Dendritic cell treated with granulocyte-macrophage colony-stimulating factor and Interleukin-4, amounts not matched to agents 40 ng/mL and 50 ng/mL, for 4 days (primary cell): ENCODE data around the gene SESN3.
A peak's percentile ranks its signal among the peaks of the same experiment; 100 is the strongest.
"Not testable (repeated sequence)": the region's sequence is repeated elsewhere in the genome, so short reads cannot be mapped to it uniquely, and the experiment has no call there.

ENCODE experiments used
- H3K27ac Mint-ChIP-seq: one replicate; pipeline ENCODE4 v1.8.0; 2022; ENCODE audit warnings: mild to moderate bottlenecking, mixed read lengths
- H3K27me3 Mint-ChIP-seq: one replicate; pipeline ENCODE4 v1.8.0; 2022; ENCODE audit warnings: mild to moderate bottlenecking, mixed read lengths
- H3K36me3 Mint-ChIP-seq: one replicate; pipeline ENCODE4 v1.8.0; 2022; ENCODE audit warnings: low read depth, mixed read lengths
- H3K4me1 Mint-ChIP-seq: one replicate; pipeline ENCODE4 v1.8.0; 2022; ENCODE audit warnings: low read depth, mixed read lengths
- H3K4me3 Mint-ChIP-seq: one replicate; pipeline ENCODE4 v1.8.0; 2022; ENCODE audit warnings: mild to moderate bottlenecking, moderate library complexity, mixed read lengths
- H3K9me3 Mint-ChIP-seq: one replicate; pipeline ENCODE4 v1.8.0; 2022; ENCODE audit warnings: mixed read lengths
- intact Hi-C: fragments of 100-400 bp; cut with micrococcal nuclease; formaldehyde crosslinking; loops from one replicate; pipeline ENCODE4 v1.15.0; 2022

Gene SESN3

GRCh38 chr11:95231127-95231880, at the start of gene SESN3:
Gene SESN3 (minus strand): TSS chr11:95231202. CDS start chr11:95230860, 342 bp downstream.
- peaks cover 6% of the 10 kb centered on the region for H3K36me3 Mint-ChIP-seq
- no peaks in the 10 kb centered on the region for H3K9me3 Mint-ChIP-seq
- H3K4me1 Mint-ChIP-seq, result peaks cover 6% of the 10 kb centered on the region
- no peak within 1 kb of the TSS for H3K27ac Mint-ChIP-seq
- H3K27me3 Mint-ChIP-seq, result no peaks in the 10 kb centered on the region
- intact Hi-C loops, result loop anchor here (10.0 kb wide), 1 partner anchor 63 kb away; no protein-coding TSS in a partner anchor
- H3K4me3 Mint-ChIP-seq, result no peak within 1 kb of the TSS

- Mint-ChIP-seq H3K27me3 (no peaks in the 10 kb centered on the region), H3K4me3 (peak overlapping the region; percentile 51), H3K36me3 (no peaks in the 10 kb centered on the region), H3K4me1 (peaks cover 43% of the 10 kb centered on the region), H3K9me3 (peaks cover 1% of the 10 kb centered on the region), H3K27ac (peak overlapping the region; percentile 80)
- intact Hi-C loops, result no loop called here
Observed at GRCh38 chr11:95279921-95280868, 49.2 kb upstream of the SESN3 start.

DNA sequence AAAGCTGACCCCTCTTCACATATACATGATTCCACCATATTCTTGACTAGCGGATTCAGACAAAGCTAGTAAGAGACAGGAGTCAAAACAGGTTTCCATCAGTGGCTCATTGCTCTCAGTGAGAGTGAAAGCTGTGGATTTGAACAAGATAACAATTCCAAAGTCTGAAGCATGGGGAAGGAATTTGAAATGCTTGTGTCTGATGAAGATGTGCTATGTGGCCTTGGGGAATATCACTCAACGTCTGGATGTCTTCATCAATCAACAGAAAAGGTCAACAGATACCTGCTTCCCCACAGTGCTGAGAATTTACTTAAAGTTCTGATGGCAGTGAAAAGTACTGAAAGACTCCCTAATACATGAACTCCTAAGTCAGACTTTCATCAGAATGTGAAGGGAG, 46.9 kb upstream of the SESN3 start:
- Mint-ChIP-seq H3K4me3 (no peak overlapping the region), H3K27ac (no peak overlapping the region), H3K36me3 (no peaks in the 10 kb centered on the region), H3K9me3 (peaks cover 13% of the 10 kb centered on the region), H3K27me3 (no peaks in the 10 kb centered on the region), H3K4me1 (peaks cover 28% of the 10 kb centered on the region)
- intact Hi-C loops, result no loop called here

DNA sequence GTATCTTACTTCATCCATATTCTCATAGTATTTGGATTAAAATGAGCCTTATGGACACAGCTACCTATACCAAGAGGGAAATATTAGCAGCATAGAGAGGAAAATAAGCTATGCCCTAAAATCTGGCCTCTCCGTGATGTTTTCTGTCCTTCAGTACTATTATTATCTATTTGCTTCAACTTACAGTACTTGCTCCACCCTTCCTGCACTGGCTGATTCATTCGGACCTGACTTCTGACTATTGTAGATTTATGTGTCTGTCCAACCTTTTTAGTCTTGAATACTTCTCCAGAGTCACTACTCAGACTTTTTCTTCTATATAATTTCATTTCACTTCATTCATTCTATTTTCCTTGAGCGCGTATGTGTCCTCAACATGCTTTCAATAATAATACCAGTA, 45.1 kb upstream of the SESN3 start:
- no peaks in the 10 kb centered on the region for H3K27me3 Mint-ChIP-seq
- H3K9me3 Mint-ChIP-seq, result peaks cover 13% of the 10 kb centered on the region
- H3K4me1 Mint-ChIP-seq, result peaks cover 16% of the 10 kb centered on the region
- no peaks in the 10 kb centered on the region for H3K36me3 Mint-ChIP-seq
- intact Hi-C loops, result no loop called here
- H3K27ac Mint-ChIP-seq, result no peak overlapping the region
- H3K4me3 Mint-ChIP-seq, result no peak overlapping the region

DNA sequence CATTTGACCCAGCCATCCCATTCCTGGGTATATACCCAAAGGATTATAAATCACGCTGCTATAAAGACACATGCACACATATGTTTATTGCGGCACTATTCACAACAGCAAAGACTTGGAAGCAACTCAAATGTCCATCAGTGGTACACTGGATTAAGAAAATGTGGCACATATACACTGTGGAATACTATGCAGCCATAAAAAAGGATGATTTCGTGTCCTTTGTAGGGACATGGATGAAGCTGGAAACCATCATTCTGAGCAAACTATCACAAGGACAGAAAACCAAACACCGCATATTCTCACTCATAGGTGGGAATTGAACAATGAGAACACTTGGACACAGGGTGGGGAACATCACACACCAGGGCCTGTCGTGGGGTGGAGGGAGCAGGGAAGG, 42.6 kb upstream of the SESN3 start:
- H3K9me3 Mint-ChIP-seq, result peaks cover 13% of the 10 kb centered on the region
- H3K27me3 Mint-ChIP-seq, H3K4me3 Mint-ChIP-seq, intact Hi-C loops, H3K36me3 Mint-ChIP-seq, H3K4me1 Mint-ChIP-seq, H3K27ac Mint-ChIP-seq: not testable (repeated sequence)

GRCh38 chr11:95269036-95269819, 38.2 kb upstream of the SESN3 start:
- H3K4me3 Mint-ChIP-seq, result no peak overlapping the region

GRCh38 chr11:95268391-95268790, 37.4 kb upstream of the SESN3 start:
- intact Hi-C loops, result no loop called here
- H3K4me1 Mint-ChIP-seq, result peaks cover 14% of the 10 kb centered on the region
- H3K27me3 Mint-ChIP-seq, result no peaks in the 10 kb centered on the region
- H3K27ac Mint-ChIP-seq, result no peak overlapping the region
- no peak overlapping the region for H3K4me3 Mint-ChIP-seq
- H3K36me3 Mint-ChIP-seq, result no peaks in the 10 kb centered on the region
- no peaks in the 10 kb centered on the region for H3K9me3 Mint-ChIP-seq

More at GRCh38 chr11:95269036-95269819, 38.2 kb upstream of the SESN3 start:
- H3K27ac Mint-ChIP-seq, result no peak overlapping the region
- peaks cover 9% of the 10 kb centered on the region for H3K4me1 Mint-ChIP-seq
- peaks cover 2% of the 10 kb centered on the region for H3K9me3 Mint-ChIP-seq
- H3K36me3 Mint-ChIP-seq, result no peaks in the 10 kb centered on the region
- intact Hi-C loops, result no loop called here
- no peaks in the 10 kb centered on the region for H3K27me3 Mint-ChIP-seq

DNA sequence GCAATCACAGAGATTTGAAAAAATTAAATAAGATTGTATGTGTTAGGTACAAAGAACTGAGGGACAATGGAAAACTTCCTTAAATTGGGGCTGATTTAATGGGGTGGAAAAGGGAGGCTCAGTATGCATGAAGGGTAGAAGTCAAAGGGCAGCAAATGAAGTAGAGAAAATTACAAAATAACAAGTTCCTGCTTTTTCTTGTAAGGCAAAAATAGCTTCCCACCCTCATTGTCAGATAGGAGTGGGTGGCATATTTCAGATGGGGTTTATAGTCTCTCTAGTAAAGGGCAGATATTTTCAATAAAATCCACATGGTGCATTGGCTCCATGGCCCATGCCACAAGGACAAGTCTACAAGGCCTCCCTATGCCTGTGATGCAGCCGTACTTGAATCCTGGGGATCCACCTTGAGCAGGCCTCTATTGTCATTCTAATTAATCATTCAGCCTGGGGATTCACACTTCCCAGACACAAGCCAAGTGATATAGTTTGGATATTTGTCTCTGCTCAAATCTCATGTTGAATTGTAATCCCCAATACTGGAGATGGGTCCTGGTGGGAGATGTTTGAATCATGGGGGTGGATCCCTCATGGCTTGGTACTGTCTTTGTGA, 36.7 kb upstream of the SESN3 start:
- Mint-ChIP-seq H3K36me3 (no peaks in the 10 kb centered on the region), H3K9me3 (no peaks in the 10 kb centered on the region), H3K4me1 (peaks cover 17% of the 10 kb centered on the region), H3K27me3 (no peaks in the 10 kb centered on the region), H3K4me3 (no peak overlapping the region), H3K27ac (no peak overlapping the region)
- intact Hi-C loops, result no loop called here

DNA sequence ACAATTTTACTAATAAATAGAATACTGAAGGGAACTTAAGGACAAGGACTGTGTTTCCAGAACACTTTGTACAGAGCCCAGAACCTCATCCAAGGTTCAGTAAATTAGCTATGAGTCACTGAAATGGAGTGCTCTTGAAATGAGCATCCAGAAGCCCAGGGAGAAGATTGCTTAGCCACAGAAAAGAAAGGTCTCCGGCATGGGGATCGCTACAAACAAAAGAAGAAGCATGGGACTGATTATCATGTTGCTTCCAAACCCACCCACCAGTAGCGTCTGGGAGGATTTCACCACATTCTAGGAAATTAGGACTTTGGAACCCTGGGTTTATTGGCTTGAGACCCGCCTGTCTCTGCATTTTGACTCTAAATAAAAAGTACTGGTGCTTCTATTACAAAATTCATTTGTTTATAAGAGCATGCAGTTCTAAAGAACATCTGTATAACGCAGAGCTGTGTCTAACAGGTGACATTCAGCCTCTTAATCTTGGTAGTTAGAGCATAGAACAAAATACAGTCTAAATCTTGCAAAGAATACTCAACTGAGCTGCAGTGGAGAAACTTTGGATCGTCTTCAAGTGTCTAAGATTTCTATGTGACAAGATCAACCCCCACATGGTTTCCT, 35.9 kb upstream of the SESN3 start:
- H3K27me3 Mint-ChIP-seq, result no peaks in the 10 kb centered on the region
- no peaks in the 10 kb centered on the region for H3K36me3 Mint-ChIP-seq
- no peaks in the 10 kb centered on the region for H3K9me3 Mint-ChIP-seq
- intact Hi-C loops, result no loop called here
- peaks cover 17% of the 10 kb centered on the region for H3K4me1 Mint-ChIP-seq
- no peak overlapping the region for H3K27ac Mint-ChIP-seq
- no peak overlapping the region for H3K4me3 Mint-ChIP-seq

- Mint-ChIP-seq H3K36me3 (no peaks in the 10 kb centered on the region), H3K27ac (no peak overlapping the region), H3K9me3 (no peaks in the 10 kb centered on the region), H3K4me1 (peaks cover 17% of the 10 kb centered on the region), H3K27me3 (no peaks in the 10 kb centered on the region), H3K4me3 (no peak overlapping the region)
- intact Hi-C loops, result loop anchor here (5.0 kb wide), 1 partner anchor 38 kb away; no protein-coding TSS in a partner anchor
Observed at GRCh38 chr11:95264881-95265280, 33.9 kb upstream of the SESN3 start.

DNA sequence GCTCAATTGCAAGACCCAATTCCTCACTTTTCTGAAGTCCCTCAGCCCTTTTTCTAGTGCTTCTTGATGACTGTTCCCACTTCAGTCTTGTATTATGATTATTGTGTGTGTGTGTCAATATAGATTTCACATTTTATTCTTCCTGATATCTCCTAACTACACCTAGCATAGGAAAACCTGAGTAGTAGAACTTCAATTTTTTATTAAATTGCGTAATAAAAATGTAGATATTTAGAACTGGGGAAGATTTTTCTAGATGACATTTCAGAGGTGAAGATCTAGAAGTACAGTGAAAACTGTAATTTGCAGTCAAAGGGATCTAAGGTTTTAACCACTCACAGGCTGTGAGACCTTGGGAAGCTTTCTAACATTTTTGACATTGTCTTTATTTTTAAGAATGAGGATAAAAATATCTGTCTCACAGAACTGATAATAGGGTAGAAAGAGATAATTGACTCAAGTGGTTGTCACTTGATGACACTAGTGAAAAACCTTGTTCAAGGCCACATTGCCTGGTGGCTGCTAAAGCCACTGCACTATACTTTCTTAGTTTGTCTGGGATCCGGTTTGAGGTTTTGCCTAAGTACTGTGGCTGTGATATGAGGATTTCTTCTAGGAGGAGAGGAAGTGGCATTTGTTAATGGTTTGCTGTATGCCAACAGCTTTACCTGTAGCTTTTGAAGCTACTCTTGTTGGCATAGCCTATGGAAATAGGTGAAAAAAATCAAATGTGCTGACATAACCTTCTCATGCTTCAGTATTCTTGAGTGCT, 32.2 kb upstream of the SESN3 start:
- intact Hi-C loops, result loop anchor here (5.0 kb wide), 1 partner anchor 36 kb away; no protein-coding TSS in a partner anchor
- Mint-ChIP-seq H3K4me3 (no peak overlapping the region), H3K27me3 (no peaks in the 10 kb centered on the region), H3K4me1 (peaks cover 17% of the 10 kb centered on the region), H3K36me3 (no peaks in the 10 kb centered on the region), H3K9me3 (no peaks in the 10 kb centered on the region), H3K27ac (no peak overlapping the region)

- H3K4me1 Mint-ChIP-seq, result peaks cover 47% of the 10 kb centered on the region
- no peaks in the 10 kb centered on the region for H3K36me3 Mint-ChIP-seq
- intact Hi-C loops, result no loop called here
- H3K9me3 Mint-ChIP-seq, result no peaks in the 10 kb centered on the region
- no peak overlapping the region for H3K4me3 Mint-ChIP-seq
- H3K27me3 Mint-ChIP-seq, result no peaks in the 10 kb centered on the region
- peak overlapping the region; percentile 91 for H3K27ac Mint-ChIP-seq
Observed at GRCh38 chr11:95257456-95257971, 26.5 kb upstream of the SESN3 start.
